Hematopoietic multipotent progenitor cell treated with erythropoietin and hydrocortisone succinate and interleukin-3 and kit ligand, for 17 days (in vitro differentiated cells): ENCODE results near the gene SEL1L3.
"Not testable (repeated sequence)": the region's sequence is repeated elsewhere in the genome, so short reads cannot be mapped to it uniquely, and the experiment has no call there.

Source experiments
- DNase-seq: peaks from one replicate; pipeline ENCODE4 v3.0.0-alpha.2; 2015; ENCODE audit warnings: low spot score

The SEL1L3 gene

DNA sequence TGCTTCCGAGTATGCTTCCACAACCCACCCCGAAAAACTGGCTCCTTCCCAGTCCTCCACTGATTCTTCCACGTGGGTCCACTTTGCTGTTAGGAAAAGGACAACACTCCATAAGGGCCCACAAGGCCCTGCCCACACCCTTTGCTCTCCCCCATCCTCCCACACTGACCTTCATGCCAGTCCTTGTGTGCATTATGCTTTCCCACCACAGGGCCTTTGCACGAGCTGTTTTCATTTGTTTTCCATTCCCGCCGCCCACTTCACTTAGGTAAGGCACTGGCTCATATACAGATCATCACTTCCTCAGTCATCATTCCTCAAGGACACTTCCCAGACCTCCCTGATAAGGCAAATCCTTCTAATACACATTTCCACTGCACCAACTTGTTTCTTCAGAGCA is 16.8 kb upstream of the SEL1L3 start:
- no peak for DNase-seq

DNA sequence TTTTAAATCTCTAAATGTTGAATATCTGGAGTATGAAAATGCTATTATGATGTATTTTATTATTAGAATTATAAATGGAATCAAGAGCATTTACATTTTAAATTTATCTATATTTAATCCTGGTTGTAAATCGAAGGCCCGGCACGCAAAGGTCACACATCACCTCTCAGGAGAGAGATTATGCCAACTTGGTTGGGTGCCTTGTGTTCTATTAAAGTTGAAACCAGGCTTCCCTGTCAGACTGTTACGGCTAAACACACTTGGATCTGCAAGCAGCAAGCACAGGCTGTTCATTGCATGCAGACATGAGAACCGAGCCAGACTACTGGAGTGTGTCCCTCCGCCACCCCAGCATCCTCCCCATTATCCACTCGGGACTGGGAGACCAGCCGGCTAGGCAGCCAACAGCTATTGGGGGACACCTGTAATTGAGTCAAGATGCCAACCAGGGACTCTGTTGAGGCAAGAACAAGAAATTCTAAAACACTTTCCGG is 16.4 kb upstream of the SEL1L3 start:
- DNase-seq = no peak

DNA sequence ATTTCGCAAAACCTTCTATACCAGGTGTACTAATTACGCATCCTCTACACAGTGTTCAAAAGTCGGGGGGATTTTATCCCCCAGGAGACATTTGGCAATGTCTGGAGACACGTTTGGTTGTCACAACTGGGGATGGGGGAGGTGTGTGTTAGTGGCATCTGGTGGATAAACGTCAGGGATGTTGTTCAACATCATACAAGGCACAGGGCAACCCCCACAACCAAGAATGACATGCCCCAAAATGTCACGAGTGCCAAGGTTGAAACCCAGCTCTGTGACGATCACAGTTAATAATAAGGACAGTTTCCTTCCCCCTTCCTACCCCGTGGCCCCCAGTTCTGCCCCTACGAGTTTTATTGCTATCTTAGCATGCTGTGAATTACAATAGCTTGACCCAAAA is 15.9 kb upstream of the SEL1L3 start:
- no peak for DNase-seq

DNA sequence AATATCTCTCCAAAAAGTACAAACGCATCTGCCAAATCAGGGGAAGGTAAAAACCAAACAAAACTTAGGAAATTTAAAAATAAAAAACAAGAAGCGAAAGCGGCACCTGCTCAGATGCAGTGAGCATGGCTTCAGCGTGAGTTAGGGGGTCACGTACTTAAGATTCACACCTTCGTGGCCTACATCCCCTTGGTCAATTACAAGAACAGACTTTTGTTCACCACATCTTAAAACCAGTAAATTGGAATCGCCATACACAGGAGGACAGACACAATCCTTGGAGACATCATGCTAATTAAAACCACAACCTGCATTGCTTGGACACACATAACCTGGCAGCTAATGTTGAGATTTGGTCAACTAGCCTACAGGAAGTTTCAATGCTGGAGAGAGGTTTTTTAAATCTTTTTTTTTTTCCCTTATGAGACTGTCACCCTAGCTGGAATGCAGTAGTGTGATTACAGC is 12.5 kb upstream of the SEL1L3 start:
- DNase-seq = no peak

DNA sequence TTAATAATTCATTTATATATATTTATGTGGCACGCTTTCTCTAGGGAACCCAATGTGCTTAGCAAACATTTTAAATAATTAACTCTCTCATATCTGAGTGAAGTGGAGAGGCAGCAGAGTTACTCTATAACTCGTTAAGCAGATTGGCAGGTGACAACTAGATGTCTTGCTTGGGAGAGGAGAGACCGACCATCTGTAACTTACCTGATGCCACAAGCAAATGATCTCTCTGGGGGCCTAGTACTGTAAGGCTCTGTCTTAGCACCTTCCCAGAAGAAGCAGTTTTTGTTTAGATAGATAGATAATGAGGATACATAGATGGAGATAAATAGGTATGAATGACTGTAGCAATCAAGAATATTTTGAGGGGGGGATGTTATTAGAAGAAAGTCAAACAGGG is 11.9 kb upstream of the SEL1L3 start:
- no peak for DNase-seq

DNA sequence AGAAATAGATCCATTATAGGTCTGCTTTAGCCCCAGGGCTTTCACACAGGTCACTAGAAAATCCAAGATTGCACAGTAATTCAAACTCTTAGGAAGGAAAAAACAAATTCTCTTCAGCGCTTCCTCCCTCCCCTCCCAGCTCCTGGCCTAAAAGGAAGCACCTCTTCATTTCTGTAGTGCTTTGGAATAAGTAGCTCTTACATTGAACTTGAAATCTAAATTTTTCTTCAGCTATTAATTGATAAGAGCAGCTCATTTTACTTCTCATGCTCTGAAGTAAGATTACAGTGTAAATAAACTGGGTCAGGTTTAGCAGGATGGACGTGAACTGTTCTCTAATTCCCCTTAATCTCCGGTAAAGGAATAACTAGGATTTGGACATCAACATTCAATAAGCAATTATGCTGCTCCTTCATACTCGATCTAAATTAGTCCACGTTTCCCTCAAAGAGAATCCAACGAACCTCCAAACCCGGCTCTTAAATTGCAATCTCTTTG is 10.9 kb upstream of the SEL1L3 start:
- no peak for DNase-seq

DNA sequence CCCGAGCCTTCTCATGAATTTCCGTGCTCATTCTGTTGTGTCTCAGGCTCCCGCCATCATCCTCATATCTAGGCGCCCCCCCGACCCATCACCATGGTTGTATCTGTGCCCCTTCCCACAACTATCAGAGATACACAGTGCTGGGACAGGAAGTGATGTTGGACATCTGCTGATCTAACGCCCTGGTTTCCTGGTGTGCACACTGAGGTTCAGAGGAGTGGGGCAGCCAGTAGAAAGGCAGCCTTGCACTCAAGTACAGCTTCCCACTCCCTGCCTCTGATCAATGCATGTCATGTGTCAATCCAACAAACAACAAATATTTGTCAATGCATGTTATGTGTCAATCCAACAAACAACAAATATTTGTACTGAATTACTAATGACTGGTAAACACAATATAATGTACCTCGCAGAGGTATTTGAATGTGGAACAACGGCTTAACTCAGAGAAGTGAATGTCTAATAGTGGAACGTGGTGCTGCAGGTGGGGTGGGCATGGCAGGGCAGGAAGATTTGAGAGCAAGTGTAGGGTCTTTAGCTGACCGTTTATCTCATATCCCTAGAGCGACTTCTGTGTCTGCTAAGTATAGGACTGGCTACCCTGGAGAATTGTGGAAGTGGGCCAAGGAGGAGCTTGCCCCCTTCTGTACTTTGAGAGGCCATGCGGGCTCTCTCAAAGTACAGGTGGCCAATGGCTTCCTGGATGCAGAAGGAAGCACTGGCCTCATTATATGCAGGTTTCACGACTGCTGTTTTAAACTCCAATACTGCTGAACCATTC is 10.3 kb upstream of the SEL1L3 start:
- no peak for DNase-seq

DNA sequence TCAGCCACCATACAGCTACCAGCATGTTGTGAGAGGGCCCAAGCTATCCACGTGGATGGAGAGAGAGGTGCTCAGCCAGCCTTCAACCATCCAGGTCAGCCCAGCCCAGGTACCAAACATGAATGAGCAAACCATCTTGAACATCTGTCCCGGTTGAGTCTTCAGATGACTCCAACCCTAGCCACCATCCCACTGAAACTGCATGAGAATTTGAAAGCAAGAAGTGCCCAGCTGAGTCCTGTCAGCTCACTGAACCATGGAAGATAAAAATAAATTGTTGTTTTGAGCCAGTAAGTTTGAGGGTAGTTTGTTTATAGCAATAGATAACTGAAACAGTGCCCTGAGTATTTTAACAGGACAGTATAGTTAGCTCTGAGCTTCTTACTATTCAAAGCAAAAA is 7.3 kb upstream of the SEL1L3 start:
- no peak for DNase-seq

DNA sequence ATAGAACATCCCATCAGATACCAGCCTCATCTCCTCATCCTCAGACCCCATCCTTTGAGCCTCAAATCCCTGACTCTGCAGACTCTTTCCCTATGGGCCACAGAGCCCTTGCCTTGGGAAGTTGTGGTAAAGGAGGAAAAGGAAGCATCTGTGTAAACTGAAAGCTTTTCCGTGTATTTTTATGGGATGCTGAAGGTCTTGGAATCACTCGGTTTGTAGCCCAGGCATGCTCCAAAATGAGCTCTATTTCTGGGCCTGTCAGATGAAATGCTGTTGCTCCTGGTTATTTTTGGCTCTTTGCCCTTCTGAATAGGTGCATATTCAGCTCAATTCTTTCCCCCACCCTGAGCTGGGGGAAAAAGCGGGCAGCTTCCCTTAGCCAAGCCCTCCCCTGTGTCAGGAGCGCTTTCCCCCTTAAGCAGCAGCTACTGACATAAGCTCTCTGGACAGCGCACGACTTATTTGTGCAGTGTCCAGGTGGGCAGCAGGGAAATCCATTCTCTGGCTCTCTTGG is 5.0 kb upstream of the SEL1L3 start:
- DNase-seq = no peak

DNA sequence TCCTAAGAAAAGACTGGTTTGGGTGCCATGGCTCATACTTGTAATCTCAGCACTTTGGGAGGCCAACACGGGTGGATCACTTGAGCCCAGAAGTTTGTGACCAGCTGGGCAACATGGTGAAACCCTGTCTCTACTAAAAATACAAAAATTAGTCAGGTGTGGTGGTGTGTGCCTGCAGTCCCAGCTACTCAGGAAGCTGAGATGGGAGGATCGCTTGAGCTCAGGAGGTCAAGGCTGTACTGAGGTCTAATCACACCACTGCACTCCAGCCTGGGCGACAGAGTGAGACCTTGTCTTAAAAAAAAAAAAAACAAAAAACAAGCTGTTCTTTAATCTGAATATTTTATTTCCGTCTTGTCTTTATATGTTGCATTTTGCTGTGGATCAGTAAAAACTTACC is 3.6 kb upstream of the SEL1L3 start:
- DNase-seq = not testable (repeated sequence)

DNA sequence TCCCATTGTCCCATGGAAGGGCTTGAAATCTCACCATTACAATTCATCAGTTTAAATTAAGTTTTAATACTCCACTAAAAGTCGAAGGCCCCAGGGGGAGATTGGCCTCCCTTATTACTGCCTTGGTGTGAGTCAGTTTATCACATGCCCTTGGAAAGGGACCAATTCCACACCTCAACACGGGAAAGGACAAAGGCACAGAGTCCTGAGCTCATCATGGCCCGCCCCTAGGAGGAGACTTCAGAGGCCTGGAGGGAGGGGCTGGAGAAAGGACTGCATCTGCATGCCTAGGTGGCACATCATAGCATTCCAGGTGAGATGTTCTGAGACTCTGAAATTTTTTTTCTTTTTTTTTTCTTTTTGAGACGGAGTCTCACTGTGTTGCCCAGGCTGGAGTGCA is 2.8 kb upstream of the SEL1L3 start:
- no peak for DNase-seq

DNA sequence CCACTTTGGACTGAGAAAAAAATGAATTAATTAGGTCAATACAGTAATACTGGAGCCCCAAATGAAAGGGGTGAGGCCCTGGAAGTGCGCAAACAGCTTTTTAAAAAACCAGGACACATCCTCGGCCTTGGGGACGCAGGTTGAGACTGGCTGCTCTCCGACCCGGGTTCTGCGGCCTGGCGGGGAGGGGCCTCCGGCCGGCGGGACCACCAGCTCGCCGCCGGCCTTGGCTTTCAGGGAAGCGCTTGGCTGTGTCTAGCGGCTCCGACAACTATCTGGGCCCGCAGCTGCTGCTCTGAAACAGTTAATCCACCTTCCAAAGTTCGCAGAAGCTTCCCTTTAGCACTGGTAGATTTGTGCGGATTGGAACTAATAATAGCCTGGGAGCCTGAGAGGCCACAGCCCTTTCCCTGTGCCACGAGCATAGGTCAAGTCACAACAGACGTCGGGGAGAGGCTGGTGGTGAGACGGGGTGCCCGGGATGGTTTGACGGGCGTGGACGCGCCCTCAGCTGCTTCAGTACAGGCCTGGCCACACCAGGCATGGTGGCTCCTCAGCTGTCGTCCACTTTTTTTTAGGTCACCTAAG is 1.1 kb upstream of the SEL1L3 start:
- DNase-seq = no peak

DNA sequence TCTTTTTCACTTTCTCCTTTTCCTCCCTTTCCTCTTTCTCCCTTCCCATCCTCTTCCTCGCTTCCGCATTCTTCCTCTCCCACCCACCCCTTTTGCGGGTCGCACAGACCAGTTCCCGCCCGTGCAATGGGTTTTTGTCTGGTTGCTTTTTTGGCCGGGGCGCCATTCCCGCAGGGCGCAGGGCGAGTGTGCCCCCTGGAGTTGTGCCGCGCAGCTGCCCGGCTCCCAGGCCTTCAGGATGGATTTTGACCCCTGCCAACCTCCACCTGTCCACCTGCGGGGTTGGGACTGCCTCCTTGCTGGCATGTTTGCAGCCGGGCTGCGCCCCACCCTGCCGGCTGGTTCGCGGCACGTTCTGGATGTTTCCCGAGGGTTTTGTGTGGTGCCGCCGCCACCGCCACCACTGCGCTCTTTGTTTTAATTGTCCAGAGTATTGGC is 578 bp upstream of the SEL1L3 start:
- DNase-seq = no peak

DNA sequence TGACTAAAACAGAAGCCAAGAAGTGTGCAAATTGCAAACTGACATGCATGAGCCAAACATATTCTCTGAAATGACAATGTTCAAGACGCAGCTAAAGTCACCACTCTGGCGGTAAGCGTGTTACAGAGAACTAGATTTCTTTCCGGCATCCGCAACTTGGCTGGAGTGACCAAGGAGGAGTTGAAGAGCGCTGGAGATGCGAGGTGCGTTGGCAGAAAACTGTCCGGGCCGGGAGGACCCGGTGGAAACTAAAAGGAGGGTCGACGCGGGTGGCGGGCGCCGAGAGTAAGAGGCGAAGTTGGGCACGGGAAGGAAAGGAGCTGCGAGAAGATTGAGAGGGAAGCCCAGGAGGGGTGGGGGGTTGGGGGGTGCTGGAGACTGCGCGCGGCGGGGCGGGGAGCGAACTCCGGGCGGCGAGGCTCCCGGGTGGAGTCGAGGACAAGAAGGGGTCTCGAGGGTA is 807 bp downstream of the SEL1L3 start:
- DNase-seq = no peak

DNA sequence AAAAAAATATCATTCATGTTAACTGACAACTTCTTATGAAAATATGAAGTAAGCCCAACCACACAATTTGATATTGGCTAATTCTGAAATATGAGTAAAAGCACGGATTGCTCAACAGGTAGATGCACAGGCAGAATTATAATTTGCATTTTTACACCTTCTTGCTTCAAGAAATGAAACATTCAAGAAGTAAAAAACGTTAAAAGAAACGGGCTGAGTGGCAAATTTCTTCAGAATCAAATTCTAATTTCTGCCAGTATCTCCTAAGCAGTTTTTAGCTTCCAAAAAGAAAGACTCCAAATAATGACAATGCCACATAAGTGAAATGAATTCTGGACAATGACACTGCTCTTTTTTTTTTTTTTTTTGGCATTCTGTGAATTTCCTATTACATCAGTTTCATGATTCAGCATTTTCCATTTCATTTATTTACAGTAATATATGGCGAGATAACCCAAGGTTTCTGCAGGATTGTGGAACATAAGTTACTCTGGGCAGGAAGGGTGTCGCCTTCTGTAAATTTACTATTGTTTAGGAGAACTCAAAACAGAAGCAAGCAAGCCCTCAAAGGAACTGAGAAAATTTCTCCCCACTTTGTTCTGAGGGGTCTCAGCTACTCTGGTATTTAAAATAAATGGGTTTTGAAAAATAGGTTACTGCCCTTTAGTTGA is 1.4 kb downstream of the SEL1L3 start:
- peak; percentile 24 for DNase-seq

DNA sequence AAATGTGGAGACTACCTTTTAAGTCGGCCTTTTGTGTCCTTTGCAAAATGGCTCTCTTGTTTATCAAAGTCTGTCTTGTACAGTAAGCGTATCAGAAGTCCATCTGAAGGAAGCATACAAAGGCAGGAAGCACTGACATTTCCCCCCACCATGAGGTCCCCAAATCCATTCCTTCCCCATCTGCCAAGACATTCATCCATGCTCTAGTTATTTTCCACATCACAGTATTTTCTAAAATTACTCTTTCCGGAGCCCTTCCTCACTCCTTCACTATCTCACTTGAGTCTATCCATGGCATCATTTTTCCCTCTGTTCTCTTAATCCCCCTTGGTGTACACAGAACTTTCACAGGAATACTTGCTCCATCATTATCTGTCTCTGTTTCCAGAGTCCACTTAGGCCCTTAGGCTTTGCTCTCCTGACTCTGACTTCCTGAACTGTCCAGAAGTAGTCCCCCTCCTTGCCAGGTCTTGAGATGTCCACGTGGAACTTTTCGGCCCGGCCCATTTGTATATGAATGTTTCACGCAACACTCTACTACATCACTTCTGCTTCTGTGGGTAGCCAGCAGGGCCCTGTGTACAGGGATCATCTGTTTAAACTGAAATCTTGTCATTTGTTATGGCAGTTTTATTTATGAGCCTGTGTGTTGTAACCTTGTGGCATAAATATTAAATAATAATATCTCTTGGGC is 2.1 kb downstream of the SEL1L3 start:
- DNase-seq = no peak

DNA sequence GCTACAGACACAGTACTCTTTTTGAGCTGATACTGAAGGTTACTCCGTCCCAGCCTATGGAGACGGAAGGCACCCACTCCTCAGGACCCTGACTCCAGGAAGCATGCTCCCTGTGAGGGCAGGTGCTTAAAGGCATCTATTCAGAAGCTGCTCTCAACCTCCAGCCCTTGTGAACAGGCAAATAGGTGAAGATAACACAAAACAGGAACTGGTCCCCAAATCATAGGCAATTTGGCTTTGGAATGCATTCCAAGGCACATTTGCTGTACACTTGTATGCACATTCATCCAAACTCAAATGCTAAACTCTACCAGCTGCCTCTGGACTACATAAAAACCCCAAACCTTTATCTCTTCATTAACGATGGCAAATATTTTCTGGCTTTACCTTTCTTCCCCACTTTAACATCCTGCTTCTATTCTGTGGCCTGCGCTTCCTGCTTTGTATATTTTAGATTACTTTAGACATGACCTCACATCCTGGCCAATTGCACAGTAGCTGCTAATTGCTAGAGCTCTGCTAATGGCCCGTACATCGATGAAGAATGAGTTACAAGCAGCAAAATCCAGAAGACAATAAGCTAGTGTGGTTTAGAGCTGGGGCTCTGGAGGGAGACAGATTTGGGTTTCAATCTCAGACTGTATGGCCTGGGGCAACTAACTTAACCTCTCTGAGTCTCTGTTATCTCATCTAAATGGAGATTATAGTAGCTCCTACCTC is 3.2 kb downstream of the SEL1L3 start:
- DNase-seq = no peak

DNA sequence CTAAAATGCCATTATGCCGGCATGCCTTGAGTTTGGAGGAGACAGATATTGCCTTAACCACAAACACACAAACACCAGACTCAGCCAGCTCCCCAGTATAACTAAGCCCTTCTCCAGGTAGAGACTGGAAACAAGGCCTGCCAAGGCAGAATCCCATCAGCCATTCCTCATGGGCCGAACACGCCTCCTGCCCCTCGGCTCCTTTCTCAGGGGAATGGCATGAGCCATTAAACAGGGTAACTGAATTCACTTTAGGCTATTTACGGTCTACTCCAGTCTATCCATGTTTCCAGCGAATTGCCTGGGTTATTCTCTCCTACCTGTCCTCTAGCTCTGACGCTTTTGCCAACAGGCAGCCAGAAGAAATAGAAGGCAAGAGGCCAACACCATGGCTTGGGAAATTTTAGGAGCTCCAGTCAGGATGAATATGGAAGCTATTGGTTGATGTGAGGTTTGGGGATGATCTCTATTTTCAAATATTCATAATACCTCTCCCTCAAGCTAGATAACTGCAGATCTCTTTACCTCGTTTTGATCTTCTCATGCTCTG is 4.9 kb downstream of the SEL1L3 start:
- no peak for DNase-seq

DNA sequence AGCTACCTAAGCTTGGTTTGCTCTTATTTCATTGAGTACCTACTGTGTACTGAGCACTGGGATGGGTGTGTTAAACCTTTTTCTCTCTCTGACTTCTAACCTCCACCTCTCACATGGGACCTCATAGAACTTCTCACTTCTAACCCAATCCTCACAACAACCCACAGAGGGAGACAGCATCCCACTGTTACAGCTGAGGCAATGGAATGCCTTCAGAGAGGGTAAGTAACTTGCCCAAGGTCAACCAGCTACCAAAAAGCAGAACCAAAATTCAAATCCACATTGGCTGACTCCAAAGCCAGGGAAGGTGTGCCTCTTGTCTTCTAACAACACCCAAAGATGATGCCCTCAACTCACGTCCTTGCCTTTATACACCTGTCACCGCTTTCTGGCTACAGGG is 5.4 kb downstream of the SEL1L3 start:
- no peak for DNase-seq

DNA sequence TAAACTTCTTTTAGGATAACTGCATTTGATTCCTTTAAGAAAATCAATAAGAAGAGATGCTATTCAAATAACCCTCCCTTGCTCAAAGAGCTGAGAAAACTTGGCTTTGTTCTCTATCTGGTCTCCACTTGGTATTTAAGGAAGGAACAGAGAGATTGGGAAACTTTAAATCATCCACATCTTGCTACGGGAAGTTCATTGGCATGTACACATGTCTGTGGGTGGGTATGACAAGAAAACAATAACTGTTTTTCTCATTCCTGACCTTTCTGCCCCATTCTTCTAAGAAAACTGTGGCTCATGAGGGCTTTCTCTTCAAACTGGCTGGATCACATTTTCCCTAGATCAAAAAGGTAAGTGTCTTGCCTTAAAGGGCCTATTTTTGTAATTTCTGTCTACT is 6.0 kb downstream of the SEL1L3 start:
- no peak for DNase-seq

DNA sequence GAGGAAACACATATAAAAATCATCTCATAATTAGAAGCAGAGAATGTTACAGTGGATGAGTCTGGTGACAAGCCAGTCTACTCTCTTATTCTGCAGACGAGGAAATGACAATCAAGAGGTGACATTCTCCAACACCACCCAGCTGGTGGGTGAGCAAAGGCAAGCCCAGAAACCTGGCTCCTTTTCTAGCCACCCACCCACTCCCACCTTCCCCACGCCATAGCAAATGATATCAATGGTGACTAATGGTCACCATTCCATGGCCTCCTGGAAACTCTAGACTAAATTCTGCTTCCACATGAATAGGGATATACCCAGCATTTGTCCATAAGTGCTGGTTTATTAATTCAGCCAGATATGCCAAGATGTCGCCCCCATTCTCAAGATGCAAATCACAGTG is 10.7 kb downstream of the SEL1L3 start:
- no peak for DNase-seq
